ENCODE data around the gene KLHDC8A. TPM values are rescaled to one million over a fixed set of nuclear protein-coding genes. Genes with fewer than 3 reads are reported as not detected.
A peak's percentile ranks its signal among the peaks of the same experiment; 100 is the strongest.

Gene KLHDC8A
- total RNA-seq, 4 donors from 2014 or later: 0.32 to 2.0 (median 1.2) TPM

DNA sequence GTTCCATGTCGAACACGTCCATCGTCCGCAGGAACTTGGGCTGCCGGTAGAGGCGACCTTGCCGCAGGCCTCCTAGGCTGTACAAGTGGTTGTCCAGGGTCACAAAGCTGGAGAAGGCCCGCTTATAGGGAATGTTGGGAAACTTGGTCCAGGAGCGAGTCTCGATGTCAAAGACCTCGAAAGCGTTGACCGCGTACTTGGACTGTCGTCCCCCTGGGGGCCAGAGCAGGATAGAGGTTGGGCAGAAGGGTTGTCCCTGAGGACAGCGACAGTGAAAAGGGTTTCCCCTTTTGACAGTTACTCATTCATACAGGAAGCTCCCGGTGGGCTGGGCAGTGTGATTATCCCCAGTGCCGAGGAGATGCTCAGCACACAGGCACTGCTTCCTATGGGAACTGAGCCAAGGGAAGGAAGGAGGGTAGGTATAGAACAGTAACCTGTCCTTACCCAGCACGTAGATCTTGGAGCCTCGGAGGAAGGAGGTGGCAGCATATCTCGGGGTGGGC lies 17.5 kb downstream of the KLHDC8A start:
- DNase-seq (ENCODE audit: extremely low spot score): no peak
- WGBS: 88% methylated on average over 10 of the region's 21 CpGs
- peaks cover 11 to 12% (median 11%) of the 10 kb centered on the region in 4 donors for H3K4me1 ChIP-seq
- intact Hi-C loops (cut with DNase I): loop anchor here (5.0 kb wide), 1 partner anchor 48 kb away; no protein-coding TSS in a partner anchor
- no peaks in the 10 kb centered on the region for H3K9me3 ChIP-seq
- TF ChIP-seq EP300 (IDR thresholded peaks at IDR 0.05) (no peak), POLR2A (IDR thresholded peaks at IDR 0.05; ENCODE audit: low read depth) (no peak), POLR2AphosphoS5 (IDR thresholded peaks at IDR 0.05) (no peak)
- TF ChIP-seq, protein P1, sequence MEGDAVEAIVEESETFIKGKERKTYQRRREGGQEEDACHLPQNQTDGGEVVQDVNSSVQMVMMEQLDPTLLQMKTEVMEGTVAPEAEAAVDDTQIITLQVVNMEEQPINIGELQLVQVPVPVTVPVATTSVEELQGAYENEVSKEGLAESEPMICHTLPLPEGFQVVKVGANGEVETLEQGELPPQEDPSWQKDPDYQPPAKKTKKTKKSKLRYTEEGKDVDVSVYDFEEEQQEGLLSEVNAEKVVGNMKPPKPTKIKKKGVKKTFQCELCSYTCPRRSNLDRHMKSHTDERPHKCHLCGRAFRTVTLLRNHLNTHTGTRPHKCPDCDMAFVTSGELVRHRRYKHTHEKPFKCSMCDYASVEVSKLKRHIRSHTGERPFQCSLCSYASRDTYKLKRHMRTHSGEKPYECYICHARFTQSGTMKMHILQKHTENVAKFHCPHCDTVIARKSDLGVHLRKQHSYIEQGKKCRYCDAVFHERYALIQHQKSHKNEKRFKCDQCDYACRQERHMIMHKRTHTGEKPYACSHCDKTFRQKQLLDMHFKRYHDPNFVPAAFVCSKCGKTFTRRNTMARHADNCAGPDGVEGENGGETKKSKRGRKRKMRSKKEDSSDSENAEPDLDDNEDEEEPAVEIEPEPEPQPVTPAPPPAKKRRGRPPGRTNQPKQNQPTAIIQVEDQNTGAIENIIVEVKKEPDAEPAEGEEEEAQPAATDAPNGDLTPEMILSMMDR (IDR thresholded peaks at IDR 0.05): no peak
- H3K4me3 ChIP-seq: no peak overlapping the region
- peaks cover 0 to 37% (median 16%) of the 10 kb centered on the region in 4 donors for H3K27me3 ChIP-seq
- no peaks in the 10 kb centered on the region for H3K36me3 ChIP-seq
- H3K27ac ChIP-seq (replicated peaks in 1 of 4): no peak overlapping the region

DNA sequence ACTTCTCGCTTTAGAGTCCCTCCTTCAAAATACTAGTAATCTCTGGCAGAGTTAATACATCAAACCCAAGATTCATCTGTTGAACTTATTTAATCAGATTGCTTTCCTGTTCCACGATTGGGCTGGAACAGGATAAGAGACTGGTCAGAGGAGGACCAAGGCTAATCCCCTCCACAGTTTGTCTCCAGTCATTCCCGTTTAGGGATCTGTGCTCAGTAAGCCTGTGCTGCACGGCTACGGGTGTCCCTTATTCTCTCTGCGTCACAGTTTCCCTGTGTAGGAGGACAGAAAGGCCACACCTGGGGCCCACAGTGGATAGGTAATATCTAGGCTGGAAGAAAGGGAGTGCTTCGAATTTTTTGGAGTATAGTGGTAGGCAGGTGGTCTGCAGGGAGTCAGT lies 18.7 kb downstream of the KLHDC8A start:
- Histone ChIP-seq H3K9me3 (no peaks in the 10 kb centered on the region), H3K4me1 (no peaks in the 10 kb centered on the region), H3K27ac (replicated peaks in 1 of 4) (no peak overlapping the region), H3K27me3 (peaks cover 0 to 24% (median 4%) of the 10 kb centered on the region in 4 donors), H3K4me3 (no peak overlapping the region), H3K36me3 (no peaks in the 10 kb centered on the region)
- intact Hi-C loops (cut with DNase I): loop anchor here (5.0 kb wide), 1 partner anchor 49 kb away; no protein-coding TSS in a partner anchor
- WGBS: 81% methylated on average over 7 of the region's 7 CpGs
- TF ChIP-seq, protein P1 (IDR thresholded peaks at IDR 0.05): no peak
- TF ChIP-seq EP300 (IDR thresholded peaks at IDR 0.05) (no peak), POLR2A (IDR thresholded peaks at IDR 0.05; ENCODE audit: low read depth) (no peak), POLR2AphosphoS5 (IDR thresholded peaks at IDR 0.05) (no peak)
- no peak for DNase-seq (ENCODE audit: extremely low spot score)

- Histone ChIP-seq H3K4me1 (no peaks in the 10 kb centered on the region), H3K4me3 (no peak overlapping the region), H3K9me3 (no peaks in the 10 kb centered on the region), H3K27ac (replicated peaks in 1 of 4) (no peak overlapping the region), H3K36me3 (no peaks in the 10 kb centered on the region), H3K27me3 (peaks cover 0 to 19% (median 0%) of the 10 kb centered on the region in 4 donors)
- intact Hi-C loops (cut with DNase I): loop anchor here (5.0 kb wide), 1 partner anchor 50 kb away; no protein-coding TSS in a partner anchor
- WGBS: 82% methylated on average over 7 of the region's 7 CpGs
- TF ChIP-seq POLR2A (IDR thresholded peaks at IDR 0.05; ENCODE audit: low read depth) (no peak), EP300 (IDR thresholded peaks at IDR 0.05) (no peak), POLR2AphosphoS5 (IDR thresholded peaks at IDR 0.05) (no peak)
- TF ChIP-seq, protein P1 (IDR thresholded peaks at IDR 0.05): no peak
- no peak for DNase-seq (ENCODE audit: extremely low spot score)
Measured at GRCh38 chr1:205337481-205337880, 19.2 kb downstream of the KLHDC8A start.

GRCh38 chr1:205335692-205336091 lies 21.0 kb downstream of the KLHDC8A start:
- intact Hi-C loops (cut with DNase I): loop anchor here (5.0 kb wide), 1 partner anchor 52 kb away; no protein-coding TSS in a partner anchor
- no peak overlapping the region for H3K4me3 ChIP-seq

More at GRCh38 chr1:205335692-205336091, 21.0 kb downstream of the KLHDC8A start:
- Histone ChIP-seq H3K27ac (replicated peaks in 1 of 4) (no peak overlapping the region), H3K27me3 (peaks cover 0 to 16% (median 0%) of the 10 kb centered on the region in 4 donors), H3K36me3 (no peaks in the 10 kb centered on the region), H3K9me3 (no peaks in the 10 kb centered on the region), H3K4me1 (no peaks in the 10 kb centered on the region)
- WGBS: 11% methylated on average over 4 of the region's 4 CpGs
- DNase-seq (ENCODE audit: extremely low spot score): no peak
- TF ChIP-seq POLR2A (IDR thresholded peaks at IDR 0.05; ENCODE audit: low read depth) (no peak), POLR2AphosphoS5 (IDR thresholded peaks at IDR 0.05) (peak in 1 of 2 donors; percentile 17), EP300 (IDR thresholded peaks at IDR 0.05) (no peak)
- TF ChIP-seq, protein P1 (IDR thresholded peaks at IDR 0.05): peak; percentile 80 to 88 (median 83)
